Stimulated activated CD8-positive, alpha-beta memory T cell treated with anti-CD3 and anti-CD28 coated beads, Interleukin-7, amount 100 ng/mL, for 4 hours (primary cell): ENCODE data around the gene ZC3HAV1.
A peak's percentile ranks its signal among the peaks of the same experiment; 100 is the strongest.

Source experiments
- DNase-seq, 2 donors: peaks; one replicate each; pipeline ENCODE4 v3.0.0-alpha.2; 2020; ENCODE audit warnings: low read depth in 2 of 2

ZC3HAV1 gene

DNA sequence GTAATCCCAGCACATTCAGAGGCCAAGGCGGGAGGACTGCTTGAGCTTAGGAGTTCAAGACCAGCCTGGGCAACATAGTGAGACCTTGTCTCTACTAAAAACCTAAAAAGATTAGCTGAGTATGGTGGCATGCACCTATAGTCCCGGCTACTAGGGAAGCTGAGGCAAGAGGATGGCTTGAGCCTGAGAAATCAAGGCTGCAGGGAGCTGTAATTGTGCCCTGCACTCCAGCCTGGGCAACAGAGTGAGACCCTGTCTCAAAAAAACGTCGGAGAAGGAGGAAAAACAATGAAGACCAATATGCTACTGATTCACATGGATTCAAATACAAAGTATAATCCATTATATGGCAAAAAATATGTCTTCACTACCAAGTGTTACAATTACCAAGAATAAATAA, 87.2 kb downstream of the ZC3HAV1 start:
- no peak for DNase-seq

DNA sequence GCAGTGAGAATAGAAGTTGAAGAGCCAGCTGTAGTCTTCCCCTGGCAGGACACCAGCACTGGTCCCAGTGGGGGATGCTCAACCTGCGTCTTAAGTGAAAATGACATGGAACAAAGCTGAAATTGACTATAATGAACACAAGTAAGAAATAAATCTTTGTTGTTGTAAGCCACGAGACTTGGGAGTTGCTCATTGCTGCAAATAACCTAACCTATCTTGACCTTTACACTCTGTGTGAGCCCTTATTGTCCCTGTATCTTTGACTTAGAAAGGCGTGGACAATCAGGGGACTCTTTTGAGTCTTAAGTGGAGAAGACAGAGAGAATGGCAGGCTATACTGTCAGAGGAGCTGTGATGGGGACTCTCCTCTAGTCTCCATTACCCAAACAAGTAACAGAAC, 90.6 kb downstream of the ZC3HAV1 start:
- DNase-seq: no peak

DNA sequence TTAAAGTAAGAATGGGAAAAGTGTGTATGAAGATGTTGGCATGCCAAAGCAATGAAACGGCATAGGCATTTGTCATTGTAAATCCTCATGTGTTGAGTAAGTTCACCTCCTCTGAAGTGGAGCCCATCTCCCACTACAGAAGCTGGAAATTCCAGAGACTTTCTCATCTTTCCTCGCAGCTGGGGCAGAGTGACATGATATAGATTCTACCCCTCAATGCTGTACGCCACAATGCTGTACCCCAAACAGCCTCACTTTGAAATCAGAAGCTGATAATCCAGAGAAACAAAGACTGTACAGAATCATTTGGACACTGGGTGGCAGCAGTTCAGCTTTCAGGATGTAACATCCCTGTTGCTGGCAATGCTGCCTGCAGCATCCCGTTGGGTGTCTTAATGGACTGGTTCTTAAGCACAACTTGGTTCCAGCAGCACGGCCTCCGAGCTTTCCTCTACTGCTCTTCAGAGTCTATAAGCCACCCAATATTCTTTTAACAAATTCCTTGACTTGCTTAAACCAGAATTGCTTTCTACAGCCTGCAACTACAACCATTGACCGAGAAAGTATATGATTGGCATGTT, 92.5 kb downstream of the ZC3HAV1 start:
- peak; percentile 30 to 34 for DNase-seq

DNA sequence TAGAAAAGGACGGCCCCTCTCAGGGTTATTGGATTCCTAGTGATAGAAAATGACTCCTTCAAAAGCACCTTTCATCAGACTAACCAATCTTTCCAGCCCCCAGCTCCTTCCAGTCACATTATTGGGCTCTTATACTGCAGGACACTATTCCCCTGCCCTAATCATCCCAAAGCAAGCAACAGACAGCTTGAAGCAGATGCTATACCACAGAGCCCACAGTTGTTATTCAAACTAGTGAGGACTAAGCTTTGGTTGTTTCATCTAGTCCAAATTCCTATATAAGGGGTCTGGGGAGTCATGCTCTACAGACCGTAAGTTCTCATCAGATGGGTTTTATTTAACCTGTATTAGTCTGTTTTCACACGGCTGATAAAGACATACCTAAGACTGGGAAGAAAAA, 98.1 kb downstream of the ZC3HAV1 start:
- DNase-seq: no peak

DNA sequence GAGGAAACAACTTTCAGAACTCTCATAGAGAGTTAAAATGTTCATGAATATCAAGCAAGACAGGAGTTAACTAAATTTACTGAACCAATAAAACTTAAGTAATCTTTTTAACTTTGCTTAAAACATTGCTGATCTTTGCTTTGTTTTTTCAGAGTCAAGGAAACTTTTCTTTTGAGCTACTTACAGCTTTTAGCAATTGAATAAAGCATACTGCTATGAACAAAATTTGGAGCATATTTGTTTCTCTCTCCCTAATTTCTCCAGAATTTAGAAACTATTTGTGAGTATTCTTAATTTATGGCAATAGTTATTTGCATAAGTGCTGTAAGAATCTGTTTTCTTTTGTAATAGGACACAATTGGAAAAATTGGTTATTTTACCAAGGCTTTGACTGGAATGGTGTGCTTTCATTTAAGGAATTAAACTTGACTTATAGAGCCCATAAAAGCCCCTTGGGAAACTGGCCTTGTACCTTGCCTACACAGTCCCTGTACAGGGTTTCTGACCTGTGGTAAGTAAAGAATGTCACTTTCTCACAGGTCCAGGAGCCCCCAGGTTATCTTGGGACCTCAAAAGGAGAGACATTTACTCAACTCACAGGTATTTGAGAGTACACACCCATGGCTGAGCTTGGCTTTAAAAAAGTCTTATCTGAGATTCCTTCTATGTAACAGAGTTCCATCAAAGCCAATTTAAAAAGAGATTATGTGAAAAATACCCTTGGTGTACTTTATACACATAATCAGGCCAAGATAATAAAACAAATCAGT, 105.0 kb downstream of the ZC3HAV1 start:
- DNase-seq: no peak

DNA sequence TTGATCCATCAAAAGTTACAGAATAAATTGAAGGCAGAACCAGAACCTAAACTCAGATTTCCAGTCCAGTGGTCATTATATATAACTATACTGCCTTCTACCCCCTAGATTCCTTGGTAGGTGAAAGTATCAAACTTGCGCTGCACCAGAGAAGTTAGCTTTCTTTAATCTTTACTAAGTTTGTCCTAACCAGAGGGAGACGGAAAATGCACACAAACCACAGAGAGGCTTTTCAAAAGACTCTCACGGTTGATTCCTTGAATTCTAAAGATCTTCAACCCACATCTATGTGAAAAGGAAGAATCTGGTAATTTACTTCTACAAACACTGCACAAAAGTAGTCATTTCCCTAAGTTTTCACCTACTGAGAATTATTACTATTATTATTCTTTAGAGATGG, 110.1 kb downstream of the ZC3HAV1 start:
- no peak for DNase-seq
